DMS153 treated with DMSO at 0.1 percent for 48 hours (cell line): ENCODE data around the gene WIPF2.
"Not testable (repeated sequence)": the region's sequence is repeated elsewhere in the genome, so short reads cannot be mapped to it uniquely, and the experiment has no call there.

Source experiments
- DNase-seq: peaks from one replicate; lab custom pipeline; 2025; ENCODE audit not compliant: unreplicated experiment; lab: John Stamatoyannopoulos, UW

Gene WIPF2

DNA sequence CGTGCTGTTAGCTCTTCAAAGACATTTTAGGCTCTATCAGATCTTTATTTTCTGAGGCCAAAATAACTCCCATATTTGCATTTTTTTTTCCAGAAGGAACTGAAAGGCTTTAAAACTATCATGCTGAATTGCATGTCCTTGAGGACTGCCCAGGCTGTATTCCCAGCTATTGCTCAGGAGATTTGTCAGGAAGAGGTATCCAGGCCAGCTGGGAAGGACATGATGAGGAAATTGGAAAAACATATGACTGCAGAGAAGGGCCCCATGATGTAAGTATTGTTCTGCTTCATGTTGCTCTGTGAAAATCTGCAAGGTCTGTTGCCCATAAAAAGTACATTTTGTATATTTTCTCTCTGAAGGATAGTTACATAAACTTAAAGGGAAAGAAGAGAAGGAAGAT lies 74.3 kb downstream of the WIPF2 start:
- no peak for DNase-seq

GRCh38 chr17:40295488-40296436 lies 76.7 kb downstream of the WIPF2 start:
- DNase-seq, result no peak

- no peak for DNase-seq
Measured at GRCh38 chr17:40297511-40297910, 78.4 kb downstream of the WIPF2 start.

DNA sequence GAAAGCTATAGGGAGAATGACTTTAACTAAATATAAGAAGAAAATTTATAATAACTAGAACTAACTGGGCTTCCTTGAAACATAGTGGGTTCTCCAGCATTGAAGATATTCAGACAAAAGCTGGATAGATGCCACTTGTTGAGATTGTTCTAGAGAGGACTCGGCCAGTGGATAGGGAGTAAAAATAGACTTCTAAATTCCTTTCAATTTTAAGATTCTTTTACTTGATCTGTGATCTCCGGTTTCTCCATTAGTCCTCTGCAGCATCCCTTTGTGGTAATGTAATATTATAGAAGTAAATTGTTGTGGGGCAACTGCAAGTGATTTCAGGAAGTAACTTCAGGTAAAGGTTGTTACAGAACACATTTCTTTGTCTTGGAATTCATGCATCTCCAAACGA lies 79.6 kb downstream of the WIPF2 start:
- no peak for DNase-seq

DNA sequence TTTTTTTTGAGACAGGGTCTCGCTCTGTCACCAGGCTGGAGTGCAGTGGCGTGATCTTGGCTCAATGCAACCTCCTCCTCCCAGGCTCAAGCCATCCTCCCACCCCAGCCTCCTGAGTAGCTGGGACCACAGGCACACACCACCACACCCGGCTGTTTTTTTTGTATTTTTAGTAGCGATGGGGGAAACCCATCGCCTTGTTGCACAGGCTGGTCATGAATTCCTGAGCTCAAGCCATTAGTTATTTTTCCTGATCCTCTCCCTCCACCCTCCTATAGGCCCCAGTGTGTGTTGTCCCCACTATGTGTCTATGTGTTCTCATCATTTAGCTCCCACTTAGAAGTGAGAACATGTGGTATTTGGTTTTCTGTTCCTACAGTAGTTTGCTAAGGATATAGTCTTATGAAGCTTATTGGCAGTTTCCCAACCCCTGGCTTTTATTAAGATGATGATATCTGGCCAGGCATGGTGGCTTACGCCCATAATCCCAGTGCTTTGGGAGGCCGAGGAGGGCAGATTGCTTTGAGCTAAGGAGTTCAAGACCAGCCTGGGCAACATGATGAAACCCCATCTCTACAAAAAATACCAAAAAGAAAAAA lies 80.2 kb downstream of the WIPF2 start:
- not testable (repeated sequence) for DNase-seq

DNA sequence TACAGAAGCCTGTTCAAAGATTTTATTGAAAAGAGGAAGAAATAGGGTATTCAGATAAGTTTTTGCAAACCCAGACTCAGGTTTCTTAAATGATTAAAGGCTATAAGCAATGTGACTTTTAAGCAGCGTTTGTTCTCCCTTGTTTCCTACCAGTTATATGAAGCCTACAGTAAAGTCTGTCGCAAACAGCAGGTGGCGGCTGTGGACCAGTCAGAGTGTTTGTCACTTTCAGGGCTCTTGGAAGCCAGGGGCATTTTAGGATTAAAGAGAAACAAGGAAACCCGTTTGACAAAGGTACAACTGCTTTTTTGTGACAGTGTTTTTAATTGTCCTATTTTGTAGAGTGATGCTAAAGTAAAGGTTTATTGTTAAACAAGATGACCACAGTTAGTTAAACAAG lies 82.2 kb downstream of the WIPF2 start:
- DNase-seq, result no peak

GRCh38 chr17:40303009-40303657 lies 84.0 kb downstream of the WIPF2 start:
- DNase-seq, result peak; percentile 56

DNA sequence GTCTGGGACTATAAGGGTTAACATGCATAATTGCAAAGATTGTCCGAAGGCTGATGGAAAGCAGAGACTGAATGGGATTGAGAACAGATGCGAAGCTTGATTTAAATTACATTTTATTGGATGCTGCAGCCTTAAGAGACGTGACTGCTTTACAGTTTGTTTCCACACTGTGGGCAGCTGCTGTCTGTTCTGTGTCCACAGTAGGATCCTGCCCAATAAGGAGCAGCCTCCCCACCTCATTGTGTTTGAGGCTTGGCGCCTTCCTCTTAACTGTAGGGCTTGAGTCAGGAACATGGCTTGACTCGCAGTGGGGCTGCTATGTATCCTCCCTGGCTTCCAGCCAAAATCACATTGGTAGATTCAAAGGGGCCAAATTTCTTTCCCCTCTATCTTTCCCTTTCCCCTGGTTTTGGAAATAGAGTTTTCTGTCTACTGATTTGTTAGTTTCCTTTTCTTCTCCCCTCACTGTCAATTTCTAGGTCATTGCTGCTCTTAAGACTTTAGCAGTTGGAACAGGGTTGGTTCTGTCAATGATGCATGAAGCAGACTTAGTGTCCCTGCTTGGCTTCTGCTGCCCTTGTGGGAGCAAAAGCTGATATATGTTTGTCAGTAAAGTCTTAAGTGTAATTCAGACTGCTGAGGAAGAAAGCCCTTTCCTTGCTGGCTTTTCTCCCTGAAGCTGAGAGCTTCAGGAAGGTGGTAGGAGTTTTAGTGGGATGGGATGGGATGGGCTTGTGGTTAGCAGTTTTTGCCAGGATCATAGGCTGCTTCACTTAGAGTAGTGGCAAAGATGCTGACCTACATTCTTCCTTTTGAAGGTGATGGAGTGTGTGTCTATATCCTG lies 84.8 kb downstream of the WIPF2 start:
- DNase-seq, result peak; percentile 29

- DNase-seq, result not testable (repeated sequence)
Measured at GRCh38 chr17:40304552-40304863, 85.4 kb downstream of the WIPF2 start.

GRCh38 chr17:40304866-40305265 lies 85.8 kb downstream of the WIPF2 start:
- DNase-seq, result not testable (repeated sequence)

- no peak for DNase-seq
Measured at GRCh38 chr17:40306395-40306794, 87.3 kb downstream of the WIPF2 start.

DNA sequence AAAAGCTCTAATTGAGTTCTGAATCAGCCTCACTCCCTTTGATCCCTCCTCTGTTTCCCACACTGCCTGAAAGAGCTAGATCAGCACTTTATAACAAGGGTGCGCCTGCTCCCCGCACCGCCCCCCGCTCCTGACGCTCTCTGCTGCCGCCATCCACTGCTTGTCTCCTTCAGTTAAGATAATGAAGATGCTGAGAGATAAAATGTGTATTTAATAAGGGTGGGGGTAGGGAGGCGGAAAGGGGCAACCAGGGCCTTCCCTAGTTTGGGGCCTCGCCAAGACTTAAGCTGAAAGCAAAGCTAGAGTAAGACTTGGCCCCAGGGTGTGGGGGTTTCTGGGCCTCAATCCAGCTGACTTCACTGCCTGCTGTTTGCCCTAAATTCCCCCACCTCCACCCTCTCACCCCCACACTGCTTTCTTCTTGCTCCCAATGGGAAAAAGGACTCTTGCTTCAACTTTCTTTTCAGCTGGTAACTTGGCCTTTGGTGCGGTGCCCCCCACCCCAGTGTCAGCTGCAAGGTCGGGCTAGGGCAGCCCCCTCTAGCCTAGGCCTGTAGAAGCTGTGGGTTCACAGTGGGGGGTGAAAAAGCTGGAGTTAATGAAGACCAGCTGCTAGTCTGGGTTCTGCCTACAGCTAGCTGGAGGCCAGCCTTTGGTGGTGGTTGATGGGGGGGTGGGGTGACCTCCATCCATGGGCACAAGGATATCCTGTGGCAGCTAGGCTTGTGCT lies 88.1 kb downstream of the WIPF2 start:
- DNase-seq, result no peak

DNA sequence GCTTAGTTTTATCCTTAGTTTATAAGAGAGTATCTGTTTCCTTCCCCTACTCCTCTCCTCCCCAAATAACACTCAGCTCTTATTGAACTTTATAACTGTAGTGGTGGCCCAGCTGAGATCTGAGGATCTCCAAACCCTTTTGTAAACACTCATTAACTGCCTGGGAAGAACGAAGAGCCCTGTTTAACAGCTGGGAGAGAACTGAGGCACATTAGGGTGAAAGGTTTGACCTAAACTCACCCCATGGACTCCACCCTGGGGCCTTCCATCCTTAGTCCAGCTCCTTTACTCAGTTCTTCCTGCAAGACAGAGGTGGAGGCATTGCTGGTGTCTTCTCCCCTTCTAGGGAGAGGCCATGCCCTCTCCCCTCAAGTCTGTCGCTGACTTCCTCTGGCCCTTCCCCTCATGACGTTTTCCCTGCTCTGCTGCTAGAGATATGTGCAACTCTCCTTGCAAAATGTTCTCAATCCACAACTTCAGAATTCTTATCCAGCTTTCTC lies 88.7 kb downstream of the WIPF2 start:
- DNase-seq, result no peak

DNA sequence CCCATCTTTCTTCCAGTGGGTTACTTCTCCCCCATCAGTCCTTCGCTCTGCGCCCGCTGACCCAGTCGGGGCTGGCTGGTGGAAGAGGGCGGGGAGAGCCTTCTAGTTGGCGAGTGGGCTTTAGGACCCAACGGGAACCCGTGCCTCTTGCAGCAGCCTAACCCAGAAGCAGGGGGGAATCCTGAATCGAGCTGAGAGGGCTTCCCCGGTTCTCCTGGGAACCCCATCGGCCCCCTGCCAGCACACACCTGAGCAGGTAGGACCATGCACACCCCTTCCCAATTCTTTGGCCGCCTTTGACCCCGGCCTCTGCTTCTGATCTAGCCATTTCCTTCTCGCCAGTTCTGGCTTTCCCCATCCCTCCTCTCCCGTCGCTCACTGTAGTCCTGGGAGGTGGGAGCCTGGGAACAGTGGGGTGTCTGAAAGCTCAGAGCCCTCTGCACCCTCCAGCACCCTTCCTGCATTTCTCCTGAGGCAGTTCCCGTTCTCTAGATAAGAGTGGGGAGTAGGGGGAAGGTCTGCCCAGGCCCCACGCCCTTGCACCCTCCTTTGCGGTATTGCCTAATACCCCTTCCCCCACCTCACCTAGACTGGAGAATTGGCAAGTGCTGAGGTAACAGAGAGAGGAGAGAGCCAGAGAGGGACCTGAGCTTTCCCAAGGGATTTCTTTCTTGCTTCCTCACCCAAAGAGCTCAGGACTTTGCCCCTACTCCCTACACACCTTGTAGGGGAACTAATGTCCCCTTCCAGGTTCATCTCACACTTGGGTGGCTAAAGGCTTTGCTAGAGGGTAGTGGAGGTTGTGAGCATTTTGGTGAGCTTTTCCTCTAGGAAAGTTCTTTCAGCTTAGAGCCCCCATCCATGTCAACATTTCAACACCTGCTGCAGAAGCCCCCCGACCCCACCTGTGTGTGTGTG lies 90.2 kb downstream of the WIPF2 start, which contains the start of gene RARA:
TSS of gene RARA (plus strand) at position 150 of the 918 bp plus-strand sequence. CDS start 22,039 bp downstream, outside the sequence.
- DNase-seq, result no peak

DNA sequence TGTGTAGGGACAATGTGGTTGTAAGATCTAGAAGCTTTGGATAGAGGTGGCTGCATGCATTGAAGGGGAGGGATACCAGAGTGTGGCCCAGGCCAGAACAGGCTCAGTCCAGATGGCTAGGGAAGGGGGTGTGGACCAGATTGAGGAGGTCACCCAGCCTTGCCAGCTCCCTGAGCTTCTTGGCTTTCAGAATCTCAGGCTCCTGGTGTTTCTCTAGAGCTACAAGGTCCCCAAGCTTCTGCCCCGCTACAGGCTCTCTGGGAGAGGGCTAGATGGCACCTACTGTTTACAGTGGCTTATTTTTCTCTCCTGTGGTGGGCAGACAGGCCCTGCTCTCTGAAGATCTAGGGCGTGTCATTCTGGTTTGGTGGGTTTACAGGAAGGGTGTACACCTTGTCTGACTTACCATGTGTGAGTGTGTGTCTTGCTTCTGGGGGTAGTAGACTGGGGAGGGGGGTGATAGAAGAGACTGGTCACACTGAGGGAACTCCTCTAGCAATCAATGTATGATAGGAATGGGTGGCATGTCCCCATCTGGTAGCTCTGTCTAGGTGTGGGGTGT lies 90.9 kb downstream of the WIPF2 start:
- DNase-seq, result no peak

DNA sequence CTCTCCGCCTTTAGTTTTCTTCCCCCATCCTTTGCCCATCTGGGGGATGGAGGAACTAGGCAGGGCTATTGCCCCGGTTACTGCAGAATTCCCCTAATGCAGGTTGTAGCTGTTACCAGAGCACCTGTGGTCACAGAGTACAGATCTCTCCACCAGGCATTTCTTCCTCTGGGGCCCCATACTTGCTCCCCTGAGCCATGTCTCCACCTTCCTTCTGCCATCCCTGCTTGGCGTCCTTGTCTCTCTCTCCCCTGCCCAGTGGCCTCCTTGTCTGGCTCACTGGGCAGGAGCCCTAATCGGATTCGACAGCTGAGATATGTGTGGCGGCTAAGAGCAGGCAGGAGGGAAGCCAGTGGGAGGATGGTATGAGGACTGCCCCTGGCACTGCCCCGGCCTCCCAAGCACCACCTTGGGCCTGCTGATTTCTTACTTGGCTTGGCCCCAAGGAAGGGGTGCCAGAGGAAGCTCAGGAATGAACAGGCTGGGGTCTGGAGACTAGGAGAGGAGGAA lies 91.8 kb downstream of the WIPF2 start:
- no peak for DNase-seq

- DNase-seq, result no peak
Measured at GRCh38 chr17:40311575-40311974, 92.5 kb downstream of the WIPF2 start.

- no peak for DNase-seq
Measured at GRCh38 chr17:40312131-40312731, 93.1 kb downstream of the WIPF2 start.
